Epithelial cell of prostate (primary cell): Measurements from ENCODE around the gene EIF4G3.
"Not testable (repeated sequence)": the region's sequence is repeated elsewhere in the genome, so short reads cannot be mapped to it uniquely, and the experiment has no call there.

Experiments
- DNase-seq: peaks from one replicate; pipeline ENCODE4 v3.0.0-alpha.2; 2011; ENCODE audit warnings: low read depth, low spot score
- H3K27ac ChIP-seq: fragments of 450-650 bp; 2 replicates; pipeline ENCODE4 v1.5.1; 2017; ENCODE audit warnings: mild to moderate bottlenecking

EIF4G3 gene

GRCh38 chr1:21084111-21084810 lies 92.4 kb downstream of the EIF4G3 start:
- DNase-seq = no peak
- peak overlapping the region; percentile 21 for H3K27ac ChIP-seq

GRCh38 chr1:21082073-21082472 lies 94.6 kb downstream of the EIF4G3 start:
- no peak overlapping the region for H3K27ac ChIP-seq
- no peak for DNase-seq

GRCh38 chr1:21077085-21077484 lies 99.6 kb downstream of the EIF4G3 start:
- DNase-seq = no peak
- peak overlapping the region; percentile 21 for H3K27ac ChIP-seq

- H3K27ac ChIP-seq = no peak overlapping the region
- no peak for DNase-seq
These were observed 104.0 kb downstream of the EIF4G3 start for GRCh38 chr1:21072721-21073120.

GRCh38 chr1:21069549-21069948 lies 107.1 kb downstream of the EIF4G3 start:
- DNase-seq = no peak
- no peak overlapping the region for H3K27ac ChIP-seq

- H3K27ac ChIP-seq = no peak overlapping the region
- no peak for DNase-seq
These were observed 107.8 kb downstream of the EIF4G3 start for GRCh38 chr1:21068937-21069336.

GRCh38 chr1:21067551-21068227 lies 109.0 kb downstream of the EIF4G3 start:
- no peak for DNase-seq
- no peak overlapping the region for H3K27ac ChIP-seq

GRCh38 chr1:21066356-21067012 lies 110.2 kb downstream of the EIF4G3 start:
- no peak overlapping the region for H3K27ac ChIP-seq
- no peak for DNase-seq

- H3K27ac ChIP-seq = no peak overlapping the region
- DNase-seq = no peak
These were observed 110.8 kb downstream of the EIF4G3 start for GRCh38 chr1:21065851-21066250.

- H3K27ac ChIP-seq = no peak overlapping the region
- DNase-seq = no peak
These were observed 112.6 kb downstream of the EIF4G3 start for GRCh38 chr1:21064057-21064456.

- H3K27ac ChIP-seq = no peak overlapping the region
These were observed 116.2 kb downstream of the EIF4G3 start for GRCh38 chr1:21060523-21060922.

GRCh38 chr1:21059021-21059420 lies 117.7 kb downstream of the EIF4G3 start:
- H3K27ac ChIP-seq = no peak overlapping the region
- DNase-seq = no peak

More at GRCh38 chr1:21060523-21060922, 116.2 kb downstream of the EIF4G3 start:
- no peak for DNase-seq

- DNase-seq = no peak
- no peak overlapping the region for H3K27ac ChIP-seq
These were observed 118.5 kb downstream of the EIF4G3 start for GRCh38 chr1:21058035-21058793.

- not testable (repeated sequence) for DNase-seq, H3K27ac ChIP-seq
These were observed 123.3 kb downstream of the EIF4G3 start for GRCh38 chr1:21053189-21053928.

- no peak overlapping the region for H3K27ac ChIP-seq
- no peak for DNase-seq
These were observed 124.7 kb downstream of the EIF4G3 start for GRCh38 chr1:21052034-21052433.

- no peak for DNase-seq
- H3K27ac ChIP-seq = no peak overlapping the region
These were observed 125.4 kb downstream of the EIF4G3 start for GRCh38 chr1:21051177-21051825.

GRCh38 chr1:21050031-21050430 lies 126.7 kb downstream of the EIF4G3 start:
- no peak for DNase-seq

GRCh38 chr1:21048462-21048861 lies 128.2 kb downstream of the EIF4G3 start:
- H3K27ac ChIP-seq = no peak overlapping the region

More at GRCh38 chr1:21050031-21050430, 126.7 kb downstream of the EIF4G3 start:
- no peak overlapping the region for H3K27ac ChIP-seq

GRCh38 chr1:21046132-21046531 lies 130.6 kb downstream of the EIF4G3 start:
- DNase-seq = no peak
- H3K27ac ChIP-seq = no peak overlapping the region

More at GRCh38 chr1:21048462-21048861, 128.2 kb downstream of the EIF4G3 start:
- no peak for DNase-seq
